GM21360 (cell line): Measurements from ENCODE around the gene HAGH.

Experiments used
- ATAC-seq: cut with Tn5 transposase; IDR thresholded peaks from one replicate; pipeline ENCODE4 v1.9.1; 2021; ENCODE audit warnings: mild to moderate bottlenecking, moderate library complexity; ENCODE audit not compliant: unreplicated experiment

The HAGH gene

DNA sequence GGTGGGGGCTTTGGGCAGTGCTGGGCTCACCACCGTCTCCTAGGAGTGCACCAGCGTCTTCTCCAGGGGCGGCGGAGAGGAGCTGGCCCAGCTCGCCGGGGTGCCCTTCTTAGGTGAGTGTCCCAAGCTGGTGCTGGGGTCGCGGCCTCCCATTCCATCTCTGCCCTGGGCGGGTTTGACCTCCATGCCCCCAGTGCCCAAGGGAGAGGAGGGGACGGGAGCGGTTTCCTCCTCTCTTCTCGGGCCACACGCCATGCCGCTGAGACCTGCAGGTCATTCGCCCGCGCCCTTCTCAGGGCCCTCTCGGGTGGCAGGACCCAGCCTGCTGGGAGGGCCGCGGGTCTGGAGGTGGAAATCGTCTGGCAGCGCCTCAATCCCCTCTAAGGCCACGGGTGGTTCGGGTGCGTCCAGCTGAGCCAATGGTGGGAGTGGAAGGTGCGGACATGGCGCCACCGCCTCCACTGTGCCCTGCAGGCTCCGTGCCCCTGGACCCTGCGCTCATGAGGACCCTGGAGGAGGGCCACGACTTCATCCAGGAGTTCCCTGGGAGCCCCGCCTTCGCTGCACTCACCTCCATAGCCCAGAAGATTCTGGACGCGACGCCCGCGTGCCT lies 38.4 kb downstream of the HAGH start:
- no peak for ATAC-seq

DNA sequence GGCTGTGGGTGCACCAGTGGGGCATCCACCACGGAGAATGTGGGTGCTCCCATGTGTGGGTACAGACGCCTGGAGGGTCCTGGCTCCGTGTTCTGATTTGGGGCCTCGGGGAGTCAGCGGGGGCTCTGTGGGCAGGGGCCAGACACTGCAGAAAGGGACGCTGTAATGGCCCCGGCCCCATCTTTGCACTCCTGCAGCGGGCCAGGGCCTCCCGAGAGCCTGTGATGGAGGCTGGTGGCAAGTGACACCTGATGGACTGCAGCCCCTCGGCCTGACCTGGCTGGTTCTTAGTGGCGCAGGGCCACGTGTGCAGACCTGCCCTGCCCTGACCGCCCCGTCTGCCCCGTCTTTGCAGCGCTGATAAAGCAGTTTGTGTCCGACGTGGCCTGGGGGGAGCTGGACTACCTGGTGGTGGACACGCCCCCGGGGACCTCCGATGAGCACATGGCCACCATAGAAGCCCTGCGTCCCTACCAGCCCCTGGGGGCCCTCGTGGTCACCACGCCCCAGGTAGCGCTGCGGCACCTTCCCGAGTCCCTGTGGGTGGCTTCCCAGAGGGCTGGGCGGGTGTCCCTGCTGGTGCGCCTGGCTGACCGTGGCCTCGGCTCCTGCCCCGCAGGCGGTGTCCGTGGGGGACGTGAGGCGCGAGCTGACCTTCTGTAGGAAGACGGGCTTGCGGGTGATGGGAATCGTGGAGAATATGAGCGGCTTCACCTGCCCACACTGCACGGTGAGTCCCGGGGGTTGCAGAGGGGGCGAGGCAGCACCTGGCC lies 39.1 kb downstream of the HAGH start:
- no peak for ATAC-seq

DNA sequence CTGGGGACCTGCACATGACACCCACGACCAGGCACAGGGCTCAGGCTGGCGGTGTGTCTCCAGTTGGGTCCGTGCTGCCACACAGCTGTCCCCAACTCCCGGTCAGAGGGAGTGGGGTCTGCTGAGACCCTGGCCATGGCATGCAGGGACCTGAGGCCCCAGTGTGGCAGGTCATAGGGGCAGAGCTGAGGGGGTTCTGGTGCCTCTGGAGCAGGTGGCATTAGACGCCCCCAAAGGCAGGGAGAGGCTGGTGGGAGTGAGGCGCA lies 39.6 kb downstream of the HAGH start:
- no peak for ATAC-seq

DNA sequence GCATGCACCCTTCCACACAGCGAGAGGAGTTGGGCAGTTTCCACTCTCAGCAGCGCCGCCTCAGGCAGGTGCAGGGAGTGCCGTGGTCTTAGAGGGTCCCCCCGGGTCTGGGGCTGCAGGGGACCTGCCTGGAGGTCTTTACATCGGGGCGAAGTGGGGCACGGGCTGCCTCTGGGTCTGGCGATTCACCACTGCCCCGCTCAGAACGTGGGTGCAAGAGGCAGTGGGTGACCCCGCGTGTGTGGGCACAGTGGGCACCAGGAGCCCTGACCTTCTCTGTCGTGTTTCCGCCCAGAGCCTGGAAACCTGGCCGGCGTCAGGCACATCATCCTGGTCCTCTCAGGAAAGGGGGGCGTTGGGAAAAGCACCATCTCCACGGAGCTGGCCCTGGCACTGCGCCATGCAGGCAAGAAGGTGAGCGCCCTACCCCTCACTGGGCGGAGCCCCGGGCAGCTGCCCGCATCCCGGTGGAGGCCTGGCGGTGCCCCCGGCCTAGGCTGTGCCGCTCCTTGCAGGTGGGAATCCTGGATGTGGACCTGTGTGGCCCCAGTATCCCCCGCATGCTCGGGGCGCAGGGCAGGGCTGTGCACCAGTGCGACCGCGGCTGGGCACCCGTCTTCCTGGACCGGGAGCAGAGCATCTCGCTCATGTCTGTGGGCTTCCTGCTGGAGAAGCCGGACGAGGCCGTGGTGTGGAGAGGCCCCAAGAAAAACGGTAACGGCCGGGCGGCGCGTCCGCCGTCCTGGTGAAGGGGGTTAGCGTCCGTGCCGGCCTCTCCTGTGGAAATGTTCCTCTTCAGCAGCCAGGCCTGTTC lies 40.2 kb downstream of the HAGH start:
- no peak for ATAC-seq

DNA sequence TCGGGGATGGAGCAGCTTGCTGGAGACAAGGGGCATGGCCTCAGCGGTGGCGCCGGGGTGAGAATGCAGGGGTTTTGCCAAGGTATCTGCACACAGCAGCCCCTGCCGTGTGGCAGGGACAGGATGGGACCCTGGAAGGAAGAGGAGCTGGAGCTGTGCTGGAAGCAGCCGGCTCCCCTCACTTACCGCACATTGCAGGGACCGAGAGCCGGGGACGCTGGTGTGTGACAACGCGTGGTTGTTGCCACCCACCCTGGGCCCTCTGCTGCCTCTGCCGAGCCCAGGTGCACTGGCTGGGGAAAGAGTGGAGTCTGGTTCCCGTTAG lies 40.8 kb downstream of the HAGH start:
- ATAC-seq = no peak

DNA sequence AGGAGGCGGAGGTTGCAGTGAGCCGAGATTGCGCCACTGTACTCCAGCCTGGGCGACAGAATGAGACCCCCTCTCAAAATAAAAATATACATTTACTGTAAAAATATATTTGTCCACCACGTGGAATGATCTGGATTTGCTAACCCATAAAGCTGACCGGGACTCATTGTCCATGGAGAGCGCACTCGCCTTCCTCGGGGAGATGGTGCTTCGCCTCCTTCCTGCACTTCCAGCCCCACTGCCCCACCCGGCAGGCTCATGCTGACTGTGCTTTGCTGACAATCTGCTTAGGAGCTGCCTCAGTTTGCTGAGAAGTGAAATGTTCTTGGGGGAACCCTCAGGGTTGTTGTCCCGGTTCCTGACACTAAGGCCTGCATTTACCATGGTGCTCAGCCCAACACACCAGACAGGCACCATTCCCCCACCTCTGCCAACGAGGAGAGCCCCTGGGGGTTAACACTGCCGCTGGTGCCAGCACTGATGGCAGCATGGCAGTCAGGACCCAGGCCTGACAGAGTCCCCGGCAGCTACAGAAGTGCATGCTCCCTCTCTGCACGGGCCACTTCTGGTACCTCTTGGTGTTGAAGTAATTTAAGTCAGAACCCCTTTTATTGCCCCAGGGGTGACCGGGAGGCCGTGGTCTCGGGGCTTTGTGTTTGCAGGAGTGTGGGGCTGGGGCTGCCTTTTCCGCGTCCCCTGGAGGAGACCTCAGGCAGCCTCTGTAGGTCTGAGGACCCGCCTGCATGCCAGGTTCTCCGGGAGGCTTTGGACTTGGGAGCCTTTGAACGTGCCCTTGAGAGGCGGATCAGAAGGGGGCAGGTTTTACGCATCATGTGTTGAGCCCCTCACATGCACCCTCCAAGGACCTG lies 41.4 kb downstream of the HAGH start:
- ATAC-seq = no peak

DNA sequence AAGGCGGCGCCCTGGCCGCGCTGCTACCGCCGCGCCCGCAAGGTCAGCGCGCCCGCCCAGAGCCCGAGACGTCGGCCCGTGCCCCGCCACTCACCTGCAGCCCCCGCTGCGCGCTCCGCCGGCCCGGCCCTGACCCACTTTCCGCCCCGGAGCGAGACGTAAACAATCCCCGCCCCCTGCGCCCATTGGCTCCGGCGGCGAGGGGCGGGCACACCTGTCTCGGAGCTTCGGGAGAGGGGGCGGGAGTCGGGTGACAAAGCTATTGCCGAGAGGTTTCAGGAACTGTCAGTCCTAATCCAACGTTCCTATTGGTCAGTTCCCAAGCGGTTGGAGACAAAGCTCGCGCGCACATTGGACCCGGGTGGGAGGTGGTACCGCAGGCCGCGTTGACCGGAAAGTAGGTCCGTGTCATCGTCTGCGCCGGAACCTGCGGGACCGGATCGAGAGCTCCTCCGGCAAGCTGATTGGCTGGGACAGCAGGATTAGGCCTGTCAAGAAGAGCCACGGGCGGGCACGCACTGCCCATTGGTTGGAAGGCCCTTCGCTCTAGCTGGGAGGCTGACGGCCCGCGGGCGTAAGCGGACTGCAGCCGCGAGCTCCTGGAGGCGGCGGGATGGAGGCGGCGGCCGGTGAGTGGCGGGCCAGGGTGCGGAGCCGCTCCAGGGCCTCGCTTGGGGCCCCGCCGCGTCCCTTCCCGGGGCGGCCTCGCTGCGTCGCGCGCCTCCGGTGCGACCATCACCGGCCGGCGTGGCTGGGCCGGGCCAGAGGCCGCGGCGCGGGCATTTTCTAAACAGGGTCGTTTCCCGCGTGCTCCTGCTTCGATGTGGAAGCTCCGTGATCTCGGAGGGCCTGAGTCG lies 44.0 kb downstream of the HAGH start, which contains the start of the genes NUBP2 and SPSB3:
Gene NUBP2 (plus strand): TSS at position 553 of the 857 bp plus-strand sequence. CDS start 61 bp downstream, at position 614.
Gene SPSB3 (minus strand): TSS at position 164 of the 857 bp plus-strand sequence. CDS start 1,088 bp downstream, outside the sequence.
- ATAC-seq = peak; percentile 81

DNA sequence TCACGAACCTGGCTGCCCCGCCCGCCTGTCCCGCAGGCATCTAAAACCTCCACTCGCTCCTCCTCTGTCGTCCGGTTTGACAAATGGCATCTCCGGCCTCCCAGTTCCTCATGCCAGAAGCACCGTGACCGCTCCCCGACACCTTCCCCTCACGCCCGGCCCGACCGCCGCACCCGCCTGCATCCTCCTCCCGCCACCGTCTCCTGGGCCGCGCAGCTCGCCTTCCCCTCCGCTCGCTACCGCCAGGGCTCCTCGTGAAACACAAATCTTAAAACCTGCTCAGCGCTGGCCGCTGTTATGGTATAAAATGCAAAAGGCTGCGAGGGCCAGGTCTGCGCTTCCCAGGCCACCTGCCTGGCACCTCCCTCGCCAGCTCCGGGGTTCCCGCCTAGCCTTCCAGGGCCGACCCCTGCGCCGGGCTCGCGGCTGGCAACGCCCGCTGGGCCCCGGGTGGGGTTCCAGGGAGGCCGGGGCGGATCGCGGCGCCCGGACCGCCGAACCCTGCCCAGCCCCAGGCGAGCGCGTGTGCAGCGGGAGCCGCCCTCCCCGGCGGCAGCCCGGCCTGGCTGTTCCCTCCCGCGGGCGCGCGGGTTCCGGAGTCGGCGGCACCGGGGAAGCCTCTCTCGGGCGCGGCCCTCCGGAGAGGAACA lies 44.7 kb downstream of the HAGH start:
- ATAC-seq = no peak

DNA sequence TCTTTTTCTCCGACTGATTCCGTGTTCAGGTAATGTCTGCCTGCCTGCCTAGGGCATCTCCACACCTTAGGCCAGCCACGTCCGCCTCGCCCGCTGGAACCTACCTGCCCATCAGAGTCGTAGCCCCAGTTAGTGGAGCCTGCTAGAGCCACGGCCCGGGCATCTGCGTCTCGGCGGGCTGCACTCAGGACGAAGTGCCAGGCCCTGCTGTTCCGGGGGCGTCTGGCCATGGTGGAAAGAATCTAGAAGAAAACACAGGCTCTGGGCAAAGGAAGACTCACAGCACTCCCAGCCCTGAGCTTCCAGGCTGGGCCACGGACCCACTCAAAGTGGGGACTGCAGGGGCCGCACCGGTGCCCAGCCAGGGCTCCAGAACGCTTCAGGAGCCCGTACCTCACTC lies 45.4 kb downstream of the HAGH start:
- no peak for ATAC-seq

DNA sequence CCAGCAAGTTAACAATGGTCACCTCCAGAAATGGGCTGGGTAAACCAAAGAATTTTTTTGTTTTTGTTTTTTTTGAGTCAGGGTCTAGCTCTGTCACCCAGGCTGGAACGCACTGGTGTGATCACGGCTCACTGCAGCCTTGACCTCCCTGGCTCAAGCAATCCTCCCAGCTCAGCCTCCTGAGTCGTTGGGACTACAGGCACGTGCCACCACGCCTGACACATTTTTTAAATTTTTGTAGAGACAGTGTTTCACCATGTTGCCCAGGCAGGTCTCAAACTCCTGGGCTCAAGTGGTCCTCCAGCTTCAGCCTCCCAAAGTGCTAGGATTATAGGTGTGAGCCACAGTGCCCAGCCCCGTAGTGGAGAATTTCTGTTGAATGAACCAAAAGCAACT lies 46.0 kb downstream of the HAGH start:
- ATAC-seq = no peak

DNA sequence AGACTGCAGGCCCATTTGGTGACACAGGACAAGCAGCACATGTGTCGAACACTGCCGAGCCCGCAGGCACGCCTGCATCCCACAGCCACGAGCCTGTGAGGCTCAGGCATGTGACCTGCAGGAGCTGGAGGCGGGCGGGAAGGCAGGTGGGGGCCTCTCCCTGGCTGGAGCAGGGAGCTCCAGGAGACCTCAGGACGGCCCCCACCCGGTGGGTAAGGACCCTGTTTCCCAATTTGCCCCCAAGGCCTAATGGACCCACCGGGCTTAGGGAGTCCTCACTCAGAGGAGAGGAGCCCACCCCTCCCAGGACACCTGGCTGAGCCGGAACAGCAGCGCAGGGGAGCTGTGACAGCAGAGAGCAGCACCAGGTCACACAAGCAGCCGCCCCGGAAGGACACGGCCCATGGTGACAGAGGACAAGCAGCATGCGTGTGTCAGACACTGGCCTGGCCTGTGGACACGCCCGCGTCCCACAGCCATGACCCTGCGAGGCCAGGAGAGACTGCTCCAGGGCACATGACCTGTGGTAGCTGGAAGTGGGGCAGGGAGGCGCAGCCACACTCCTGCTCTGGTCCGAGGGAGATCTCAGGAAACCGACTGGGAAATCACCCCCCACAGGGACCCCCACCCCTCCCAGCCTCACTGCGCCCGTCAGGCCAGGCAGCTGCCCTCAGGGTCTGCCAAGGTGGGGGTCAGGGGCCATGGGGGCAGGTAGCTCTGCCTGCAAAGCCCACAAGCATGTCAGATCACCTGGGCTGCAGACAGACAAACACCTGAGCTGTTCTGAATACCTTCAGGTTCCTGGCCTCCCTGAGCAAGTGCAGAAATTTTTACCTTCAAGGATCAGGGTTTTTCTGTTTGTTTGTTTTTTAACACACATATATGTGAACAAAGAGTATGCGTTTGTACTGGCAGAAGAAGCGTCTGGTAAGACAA lies 46.6 kb downstream of the HAGH start:
- no peak for ATAC-seq

DNA sequence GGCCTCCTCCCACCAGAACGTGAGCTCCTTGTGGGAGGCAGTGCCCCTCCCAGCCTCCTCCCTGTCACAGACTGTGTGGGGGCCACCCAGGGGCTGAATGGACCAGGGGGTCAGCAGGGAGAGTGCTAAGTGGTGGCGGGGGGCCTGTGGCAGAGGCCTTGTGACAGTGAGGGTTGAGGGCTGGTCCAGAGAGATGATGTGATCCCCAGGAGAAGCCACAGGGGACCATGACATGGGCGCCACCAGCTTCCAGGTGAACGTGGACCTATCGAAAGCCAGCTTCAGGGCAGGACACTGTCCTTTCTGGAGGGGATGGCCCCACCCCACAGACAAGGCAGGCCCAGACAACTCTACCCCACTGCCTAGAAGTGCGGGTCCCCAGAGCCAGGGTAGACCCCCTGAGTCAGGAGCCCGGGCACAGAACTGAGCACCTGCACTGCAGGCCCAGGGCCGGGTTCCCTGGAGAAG lies 47.4 kb downstream of the HAGH start:
- no peak for ATAC-seq

DNA sequence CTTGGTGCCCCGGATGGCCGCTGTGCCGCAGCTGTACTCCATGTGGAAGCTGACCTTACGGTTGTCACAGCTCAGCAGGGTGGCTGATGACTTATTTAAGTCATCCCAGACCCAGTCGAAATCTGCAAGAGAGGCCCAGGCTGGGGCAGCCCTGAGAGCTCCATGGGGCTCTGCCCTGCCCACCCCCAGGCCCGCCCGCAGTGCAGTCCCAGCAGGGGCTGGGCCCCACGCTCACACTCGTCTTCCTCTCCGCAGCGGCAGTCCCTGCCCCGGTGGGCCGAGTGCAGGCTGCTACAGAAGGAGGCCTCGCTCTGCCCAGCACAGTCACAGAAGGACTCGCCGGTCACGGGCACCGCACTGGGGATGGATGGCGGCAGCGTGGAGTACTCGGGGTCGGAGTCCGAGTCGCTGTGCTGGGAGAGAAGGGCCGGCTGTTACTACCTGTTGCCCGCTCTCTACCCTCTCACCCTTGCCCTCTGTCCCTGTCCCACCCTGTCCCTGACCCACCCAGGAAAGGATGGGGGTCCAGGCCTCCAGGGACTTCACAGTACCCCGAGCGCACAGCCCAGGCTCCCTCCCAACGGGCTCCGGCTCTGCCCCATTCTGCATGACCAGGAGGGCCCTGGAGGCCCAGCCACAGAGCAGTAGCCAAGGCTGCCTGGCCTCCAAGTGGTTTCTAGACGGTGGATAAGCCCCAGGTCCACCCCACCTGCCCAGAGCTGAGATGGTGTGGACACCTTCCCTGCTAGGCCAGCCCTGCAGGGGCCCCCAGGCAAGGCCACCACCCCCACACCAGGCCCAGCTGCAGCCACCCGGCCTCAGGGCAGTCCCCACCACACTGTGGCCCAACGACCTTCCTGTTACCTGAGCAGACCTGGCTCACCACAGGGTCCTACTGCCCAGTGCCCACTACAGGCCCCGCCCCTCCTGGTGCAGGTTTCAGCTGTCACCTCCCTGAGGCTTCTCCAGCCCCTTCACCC lies 48.1 kb downstream of the HAGH start:
- no peak for ATAC-seq

DNA sequence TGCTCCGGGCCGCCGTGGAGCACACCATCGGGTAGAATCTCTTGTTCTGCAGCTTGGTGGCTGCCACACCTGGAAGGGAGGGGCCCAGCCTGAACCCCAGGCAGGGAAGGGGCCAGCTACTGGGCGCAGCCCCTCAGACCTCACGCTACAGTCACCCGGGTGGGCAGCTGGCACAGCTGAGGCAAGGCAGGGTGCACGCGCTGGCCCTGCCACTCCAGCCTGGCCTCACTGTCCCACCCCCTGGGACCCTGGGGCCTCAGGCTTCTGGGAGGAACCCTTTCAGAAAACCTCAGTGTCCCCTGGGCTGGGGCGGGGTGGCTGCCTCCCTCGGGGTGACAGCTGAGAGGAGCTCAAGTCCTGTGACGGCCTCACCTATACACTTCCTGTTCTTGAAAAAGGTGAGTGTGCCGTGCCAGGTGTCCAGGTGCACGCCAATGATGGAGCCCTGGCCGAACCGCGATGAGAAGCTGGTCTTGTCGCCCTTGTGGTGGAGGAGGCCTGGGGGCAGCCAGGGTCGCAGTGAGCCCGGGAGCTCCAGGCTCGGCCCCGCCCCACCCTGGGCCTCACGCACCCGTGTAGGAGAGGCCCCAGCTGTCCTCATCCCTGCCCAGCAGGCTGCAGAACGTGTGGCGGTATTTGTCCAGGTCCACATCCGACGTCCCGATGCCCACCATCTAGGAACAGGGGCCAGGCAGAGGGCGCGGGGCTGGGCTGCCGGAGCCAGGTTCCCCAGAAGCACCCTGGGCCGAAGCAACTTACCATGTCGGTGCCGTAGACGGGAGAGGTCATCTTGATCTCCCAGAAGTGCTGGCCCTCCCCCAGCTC lies 49.0 kb downstream of the HAGH start:
- ATAC-seq = no peak

DNA sequence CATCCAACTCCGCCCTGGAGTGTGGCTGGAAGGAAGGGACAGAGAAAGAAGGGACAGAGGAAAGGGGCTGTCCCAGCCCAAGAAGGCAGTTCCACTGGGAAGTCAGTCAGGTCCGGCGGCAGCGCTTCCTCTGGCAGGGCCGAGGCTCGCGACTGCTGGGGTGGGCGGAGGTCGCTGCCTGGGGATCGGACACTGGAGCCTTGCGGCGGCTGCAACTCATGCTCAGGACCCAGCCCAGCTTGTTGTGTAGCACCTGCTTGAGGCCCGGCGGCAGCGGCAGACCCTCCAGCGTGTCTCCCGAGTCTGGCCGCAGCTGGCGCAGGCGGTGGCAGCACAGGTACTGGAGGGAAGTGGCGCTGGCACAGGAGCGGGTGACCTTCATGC lies 49.6 kb downstream of the HAGH start:
- no peak for ATAC-seq

DNA sequence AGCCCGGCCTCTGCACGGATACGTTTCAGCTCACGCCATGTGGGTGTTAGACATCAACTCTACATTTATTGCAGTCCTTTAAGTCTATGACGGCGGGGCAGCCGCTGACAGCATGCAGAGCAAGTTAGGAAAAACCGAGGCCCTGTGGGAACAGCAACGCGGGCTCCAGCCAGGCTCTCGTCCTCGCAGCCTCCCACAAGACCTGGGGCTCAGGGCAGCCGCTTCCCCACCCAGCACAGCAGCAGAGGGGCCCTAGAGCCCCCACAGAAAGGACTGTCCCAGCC lies 50.0 kb downstream of the HAGH start:
- ATAC-seq = no peak
